GM12878 (cell line): Measurements from ENCODE around the gene ZNF628. TPM values are rescaled to one million over a fixed set of nuclear protein-coding genes. Genes with fewer than 3 reads are reported as not detected.

ENCODE experiments used
- ATAC-seq: fragments of 200-7000 bp; cut with Tn5 transposase; 3 replicates; pipeline ENCODE4 v1.9.1; 2020; ENCODE audit warnings: mild to moderate bottlenecking, moderate library complexity
- BruUV-seq: library from RNA; stranded (reverse); fragments of 400-500 nt; replicated peaks from 2 replicates; lab custom pipeline; 2021; lab: Mats Ljungman, UMichigan
- CTCF ChIA-PET: fragments of 300-600 bp; sonication (Branson Sonifier 250); formaldehyde crosslinking; extraction: SDS; loops from one replicate; lab custom pipeline; 2021; ENCODE audit warnings: inconsistent platforms; lab: Yijun Ruan, JAX
- POLR2A ChIA-PET: fragments of 350-600 bp; formaldehyde crosslinking; extraction: SDS; loops from one replicate; lab custom pipeline; 2021; ENCODE audit warnings: inconsistent platforms; lab: Charles Lee
- RAD21 ChIA-PET: fragments of 300-600 bp; sonication (Branson Sonifier 250); formaldehyde crosslinking; loops from one replicate; lab custom pipeline; 2023; ENCODE audit warnings: antibody characterized with exemption; ENCODE audit not compliant: unreplicated experiment; lab: Charles Lee
- SMC1A ChIA-PET: fragments of 300-600 bp; sonication (Branson Sonifier 250); formaldehyde crosslinking; loops from one replicate; lab custom pipeline; 2023; ENCODE audit not compliant: unreplicated experiment, uncharacterized antibody; lab: Charles Lee
- DNase-seq: peaks from one replicate; pipeline ENCODE4 v3.0.0-alpha.2; 2011; ENCODE audit warnings: low read depth, low spot score
- FAIRE-seq: peaks from 3 replicates; lab custom pipeline; 2011; peaks lifted over from hg19 to GRCh38; lab: Jason Lieb, UNC
- H2AFZ ChIP-seq: 2 replicates; pipeline ENCODE4 v1.6.0; 2011; ENCODE audit warnings: low read depth, low read length, control low read depth; ENCODE audit not compliant: control insufficient read depth
- H3K27ac ChIP-seq: 2 replicates; pipeline ENCODE4 v1.5.1; 2011; ENCODE audit warnings: control low read depth; ENCODE audit not compliant: control insufficient read depth, insufficient read depth
- H3K27me3 ChIP-seq, 2 experiments: replicated peaks in 1 of 2; 2 replicates each; pipeline versions ENCODE4 v1.6.0 to v1.6.1; 2011; ENCODE audit warnings: low read length in 1 of 2; ENCODE audit not compliant: control insufficient read depth in 2 of 2, insufficient read depth in 2 of 2
- H3K36me3 ChIP-seq, 2 experiments: 2 replicates each; pipeline ENCODE4 v1.5.1; 2011; ENCODE audit warnings: low read length in 1 of 2; ENCODE audit not compliant: control insufficient read depth in 2 of 2, insufficient read depth in 2 of 2
- H3K4me1 ChIP-seq: 2 replicates; pipeline ENCODE4 v1.6.1; 2011; ENCODE audit warnings: mild to moderate bottlenecking, low read length, moderate library complexity, mixed read lengths; ENCODE audit not compliant: control insufficient read depth, insufficient read depth
- H3K4me2 ChIP-seq: 2 replicates; pipeline ENCODE4 v1.6.0; 2011; ENCODE audit warnings: control low read depth; ENCODE audit not compliant: control insufficient read depth, insufficient read depth
- H3K4me3 ChIP-seq: fragments of 200-600 bp; sonication (generic); 2 replicates; pipeline ENCODE4 v1.5.1; 2016
- H3K79me2 ChIP-seq: 2 replicates; pipeline ENCODE4 v1.6.0; 2011; ENCODE audit warnings: low read length; ENCODE audit not compliant: control insufficient read depth, insufficient read depth
- H3K9ac ChIP-seq: 2 replicates; pipeline ENCODE4 v1.8.0; 2011; ENCODE audit warnings: low read length, control low read depth, mixed read lengths; ENCODE audit not compliant: control insufficient read depth, insufficient read depth
- H3K9me3 ChIP-seq: replicated peaks from 3 replicates; pipeline ENCODE4 v1.5.1; 2011; ENCODE audit warnings: mild to moderate bottlenecking, low read length; ENCODE audit not compliant: control insufficient read depth, insufficient read depth
- H4K20me1 ChIP-seq: 2 replicates; pipeline ENCODE4 v1.6.0; 2011; ENCODE audit not compliant: control insufficient read depth, insufficient read depth
- EGR1 ChIP-seq, 2 experiments: IDR thresholded peaks; 1 replicate in 1 of 2; 2 replicates in 1 of 2; pipeline ENCODE4 v1.6.1; 2011 to 2012; ENCODE audit warnings: low read depth in 2 of 2, low read length in 2 of 2, borderline replicate concordance in 1 of 2, mild to moderate bottlenecking in 1 of 2, moderate library complexity in 1 of 2
- ETV6 ChIP-seq, 2 experiments: fragments of 450-650 bp in 1 of 2; IDR thresholded peaks in 1 of 2; conservative IDR thresholded peaks in 1 of 2; 2 replicates each; pipeline ENCODE4 v1.6.1; 2014; ENCODE audit warnings: antibody characterized with exemption in 1 of 2, borderline replicate concordance in 1 of 2, low read depth in 1 of 2, mild to moderate bottlenecking in 1 of 2, moderate library complexity in 1 of 2
- GATAD2B ChIP-seq: fragments of 450-650 bp; conservative IDR thresholded peaks from 2 replicates; pipeline ENCODE4 v1.6.1; 2017; ENCODE audit warnings: low read depth, mild to moderate bottlenecking, moderate library complexity
- HDGF ChIP-seq: fragments of 450-650 bp; IDR thresholded peaks from 2 replicates; pipeline ENCODE4 v1.6.1; 2016; ENCODE audit warnings: antibody characterized with exemption
- KAT2A ChIP-seq: conservative IDR thresholded peaks from 2 replicates; pipeline ENCODE4 v1.6.1; 2011; ENCODE audit warnings: low read depth, low read length; ENCODE audit not compliant: control insufficient read depth
- MEF2A ChIP-seq: IDR thresholded peaks from 2 replicates; pipeline ENCODE4 v1.6.1; 2011; ENCODE audit warnings: low read depth, mild to moderate bottlenecking, low read length, moderate library complexity; ENCODE audit not compliant: insufficient read depth
- MYB ChIP-seq: fragments of 150-350 bp; IDR thresholded peaks from 2 replicates; pipeline ENCODE4 v1.6.1; 2014; ENCODE audit warnings: mild to moderate bottlenecking, low read depth, low read length, borderline replicate concordance
- MYC ChIP-seq: IDR thresholded peaks from 2 replicates; pipeline ENCODE4 v1.6.1; 2011; ENCODE audit warnings: mild to moderate bottlenecking, low read length, moderate library complexity, inconsistent platforms; ENCODE audit not compliant: insufficient read depth, insufficient replicate concordance, insufficient read length, severe bottlenecking
- PRDM15 ChIP-seq: fragments of 450-650 bp; formaldehyde crosslinking; IDR thresholded peaks from 2 replicates; pipeline ENCODE4 v1.4.0; 2020; ENCODE audit warnings: mild to moderate bottlenecking, moderate library complexity
- SREBF1 ChIP-seq: IDR thresholded peaks from 2 replicates; pipeline ENCODE4 v1.6.1; 2012; ENCODE audit warnings: mild to moderate bottlenecking, low read length
- SUPT20H ChIP-seq: IDR thresholded peaks from 2 replicates; pipeline ENCODE4 v1.6.1; 2011; ENCODE audit warnings: low read depth, mild to moderate bottlenecking, low read length, moderate library complexity, borderline replicate concordance; ENCODE audit not compliant: control insufficient read depth
- ZBED1 ChIP-seq: IDR thresholded peaks from 2 replicates; pipeline ENCODE4 v1.6.1; 2016; ENCODE audit warnings: borderline replicate concordance
- ZNF217 ChIP-seq: fragments of 450-650 bp; IDR thresholded peaks from 2 replicates; pipeline ENCODE4 v1.6.1; 2017; ENCODE audit warnings: antibody characterized with exemption, mild to moderate bottlenecking
- ZSCAN29 ChIP-seq: fragments of 450-650 bp; IDR thresholded peaks from 2 replicates; pipeline ENCODE4 v1.6.1; 2017; ENCODE audit warnings: mild to moderate bottlenecking, moderate library complexity
- WGBS: methylation state at CpG from one replicate; pipeline ENCODE4 v1.1.6; 2016; ENCODE audit warnings: low lambda C conversion rate; ENCODE audit not compliant: insufficient replicate concordance, insufficient coverage; ENCODE audit errors: missing lambda C conversion rate; 5-methylcytosine and 5-hydroxymethylcytosine counted together
- in situ Hi-C: fragments of 300-500 bp; cut with MboI; formaldehyde crosslinking; loops from 9 replicates; pipeline ENCODE4 v1.14.3; 2018; ENCODE audit warnings: mixed read lengths
- intact Hi-C: fragments of 100-400 bp; cut with micrococcal nuclease; formaldehyde crosslinking; loops from one replicate; pipeline ENCODE4 v1.14.2; 2022; ENCODE audit not compliant: unreplicated experiment
- polyA plus RNA-seq, 11 experiments: library from polyadenylated mRNA; depleted of rRNA in 4 of 11; unstranded in 6 of 11; stranded (reverse) in 5 of 11; fragments of >200 nt; fragmentation: Nextera tagmentation in 4 of 11; fragmentation: Illumina TruSeq in 1 of 11; extraction: Ambion mirVana in 4 of 11; extraction: Trizol in 1 of 11; gene quantifications; 1 replicate in 1 of 11; 2 replicates in 10 of 11; pipeline versions ENCODE4 v1.2.1 to v1.2.3, GENCODE V29; 2011 to 2016; ENCODE audit warnings: inconsistent platforms in 2 of 11, missing spikeins in 2 of 11, low read depth in 1 of 11
- total RNA-seq, 4 experiments: library from RNA; depleted of rRNA in 3 of 4; stranded (reverse); fragments of >200 nt in 3 of 4; fragmentation: Illumina TruSeq in 1 of 4; extraction: Trizol in 1 of 4; gene quantifications; 2 replicates each; pipeline versions ENCODE4 v1.2.1 to v1.2.3, GENCODE V29; 2013 to 2021

Gene ZNF628
- total and polyA plus RNA-seq, 10 of the 15 experiments (the other 5 are each of a cell fraction or from before 2014, with no cell fraction given): 0.04 to 11.3 (median 1.6) TPM; not detected in 1

- FAIRE-seq: no peak
- in situ Hi-C loops: no loop called here
- BruUV-seq: no TSS peak
- intact Hi-C loops: no loop called here
- H3K4me1 ChIP-seq: no peaks in the 10 kb centered on the region; the same call in 1 of the 2 replicates
- no peaks in the 10 kb centered on the region for H3K36me3 ChIP-seq
- no peaks in the 10 kb centered on the region; a peak in 1 of 4 replicates for H3K27me3 ChIP-seq
- ChIA-PET CTCF (interaction anchor here (0.8 to 1.5 kb wide), 4 partner anchors 17 to 67 kb away, joined by 3 to 4 read pairs (median 4); no protein-coding TSS in a partner anchor), RAD21 (interaction anchor here (0.9 kb wide), 1 partner anchor 74 kb away, joined by 3 read pairs; no protein-coding TSS in a partner anchor), POLR2A (no interaction called here), SMC1A (interaction anchor here (0.6 kb wide), 1 partner anchor 81 kb away, joined by 3 read pairs; no protein-coding TSS in a partner anchor)
- no peak for DNase-seq
- H3K79me2 ChIP-seq: no peaks in the 10 kb centered on the region
- no peak for TF ChIP-seq MYC
- no peak for TF ChIP-seq ZNF217
- no peak for TF ChIP-seq GATAD2B
- TF ChIP-seq SUPT20H: no peak
- TF ChIP-seq KAT2A: no peak
- TF ChIP-seq EGR1 (IDR thresholded peaks at IDR 0.05; ENCODE audit: borderline replicate concordance in 1 of 2, low read depth in 2 of 2, low read length in 2 of 2): no peak
- no peak for TF ChIP-seq MYB
- TF ChIP-seq ZSCAN29: no peak
- TF ChIP-seq PRDM15 (CRISPR knock-in tag): no peak
- TF ChIP-seq SREBF1: no peak
- TF ChIP-seq MEF2A: no peak
- no peak for TF ChIP-seq HDGF
- no peak for TF ChIP-seq ZBED1
- no peak for TF ChIP-seq ETV6 (conservative IDR thresholded peaks at IDR 0.05 in 1 of 2, IDR thresholded peaks at IDR 0.05 in 1 of 2; ENCODE audit: borderline replicate concordance in 1 of 2, low read depth in 1 of 2)
- no peak for ATAC-seq
- H3K27ac ChIP-seq: no peak overlapping the region
- no peak overlapping the region for H3K4me3 ChIP-seq
- H3K9me3 ChIP-seq: no peaks in the 10 kb centered on the region; the same call in 2 of the 3 replicates
- H2AFZ ChIP-seq: no peak overlapping the region
- H3K9ac ChIP-seq: no peak overlapping the region
- H4K20me1 ChIP-seq: no peaks in the 10 kb centered on the region
- WGBS: 33% methylated on average over 8 of the region's 8 CpGs
- no peak overlapping the region for H3K4me2 ChIP-seq
These were observed 39.6 kb upstream of the ZNF628 start for GRCh38 chr19:55436847-55437246.
